CD14-positive monocyte (primary cell): ENCODE measurements around the gene DUSP12. TPM values are rescaled to one million over a fixed set of nuclear protein-coding genes. Genes with fewer than 3 reads are reported as not detected.

Source experiments
- DNase-seq, 3 donors: peaks; one replicate each; pipeline ENCODE4 v3.0.0-alpha.2; 2011 to 2022
- H2AFZ ChIP-seq: 2 replicates; pipeline ENCODE4 v1.6.0; 2012; ENCODE audit warnings: mild to moderate bottlenecking, low read depth, low read length, inconsistent platforms; ENCODE audit not compliant: insufficient read depth, poor library complexity, severe bottlenecking
- H3K27ac ChIP-seq, 2 donors: 1 replicate in 1 of 2; 2 replicates in 1 of 2; pipeline ENCODE4 v1.5.1; 2012 to 2013; ENCODE audit warnings: low read length in 2 of 2, control low read depth in 1 of 2, inconsistent platforms in 1 of 2, low read depth in 1 of 2, mild to moderate bottlenecking in 1 of 2
- H3K27me3 ChIP-seq, 2 donors: one replicate each; pipeline versions ENCODE4 v1.6.0 to v1.6.1; 2011 to 2013; ENCODE audit warnings: low read length in 2 of 2; ENCODE audit not compliant: control insufficient read depth in 2 of 2, insufficient read depth in 2 of 2
- H3K36me3 ChIP-seq, 2 donors: replicated peaks in 1 of 2; 1 replicate in 1 of 2; 2 replicates in 1 of 2; pipeline versions ENCODE4 v1.5.1 to v1.6.1; 2012 to 2013; ENCODE audit warnings: low read length in 2 of 2, control low read depth in 1 of 2, inconsistent platforms in 1 of 2, mild to moderate bottlenecking in 1 of 2; ENCODE audit not compliant: insufficient read depth in 2 of 2, control insufficient read depth in 1 of 2
- H3K4me1 ChIP-seq, 2 donors: 1 replicate in 1 of 2; 2 replicates in 1 of 2; pipeline versions ENCODE4 v1.5.1 to v1.6.1; 2012 to 2013; ENCODE audit warnings: low read length in 2 of 2, control low read depth in 1 of 2, inconsistent platforms in 1 of 2, mild to moderate bottlenecking in 1 of 2, moderate library complexity in 1 of 2; ENCODE audit not compliant: insufficient read depth in 2 of 2, control insufficient read depth in 1 of 2
- H3K4me2 ChIP-seq: replicated peaks from 2 replicates; pipeline ENCODE3; 2012; ENCODE audit warnings: low read length, moderate library complexity, mild to moderate bottlenecking; ENCODE audit not compliant: poor library complexity, severe bottlenecking; ENCODE audit errors: extremely low read depth
- H3K4me3 ChIP-seq, 3 experiments: fragments of 200-600 bp in 1 of 3; sonication (generic) in 1 of 3; replicated peaks in 1 of 3; 1 replicate in 2 of 3; 2 replicates in 1 of 3; pipeline ENCODE4 v1.5.1; 2011 to 2013; ENCODE audit warnings: low read length in 3 of 3, mild to moderate bottlenecking in 3 of 3, control low read depth in 2 of 3, low read depth in 2 of 3, inconsistent platforms in 1 of 3, moderate library complexity in 1 of 3
- H3K79me2 ChIP-seq: 2 replicates; pipeline ENCODE4 v1.6.0; 2012; ENCODE audit warnings: mild to moderate bottlenecking, control low read depth, inconsistent platforms, low read length, moderate library complexity; ENCODE audit not compliant: insufficient read depth
- H3K9ac ChIP-seq: 2 replicates; pipeline ENCODE4 v1.6.0; 2017; ENCODE audit warnings: low read length, mild to moderate bottlenecking; ENCODE audit not compliant: insufficient read depth, poor library complexity, severe bottlenecking
- H3K9me3 ChIP-seq, 2 donors: replicated peaks in 1 of 2; 1 replicate in 1 of 2; 2 replicates in 1 of 2; pipeline versions ENCODE4 v1.5.1 to v1.6.1; 2012 to 2013; ENCODE audit warnings: low read length in 2 of 2, control low read depth in 1 of 2; ENCODE audit not compliant: control insufficient read depth in 1 of 2, insufficient read depth in 1 of 2
- H4K20me1 ChIP-seq: 2 replicates; pipeline ENCODE4 v1.6.0; 2012; ENCODE audit warnings: mild to moderate bottlenecking, low read length, control low read depth, moderate library complexity; ENCODE audit not compliant: insufficient read depth
- H3K27ac Mint-ChIP-seq, 7 donors: one replicate each; pipeline ENCODE4 v1.8.0; 2020; ENCODE audit warnings: mild to moderate bottlenecking in 7 of 7, mixed read lengths in 7 of 7, moderate library complexity in 6 of 7, inconsistent platforms in 2 of 7
- H3K27me3 Mint-ChIP-seq, 3 donors: one replicate each; pipeline ENCODE4 v1.8.0; 2021 to 2022; ENCODE audit warnings: low read depth in 3 of 3, mild to moderate bottlenecking in 3 of 3, mixed read lengths in 3 of 3, moderate library complexity in 3 of 3, inconsistent platforms in 1 of 3
- H3K36me3 Mint-ChIP-seq, 2 donors: one replicate each; pipeline ENCODE4 v1.8.0; 2020; ENCODE audit warnings: mixed read lengths in 2 of 2, inconsistent platforms in 1 of 2, mild to moderate bottlenecking in 1 of 2
- H3K4me1 Mint-ChIP-seq: one replicate; pipeline ENCODE4 v1.8.0; 2020; ENCODE audit warnings: mild to moderate bottlenecking, mixed read lengths
- H3K4me3 Mint-ChIP-seq, 2 donors: one replicate each; pipeline ENCODE4 v1.8.0; 2020; ENCODE audit warnings: mild to moderate bottlenecking in 2 of 2, mixed read lengths in 2 of 2, moderate library complexity in 1 of 2
- H3K9me3 Mint-ChIP-seq, 7 donors: one replicate each; pipeline ENCODE4 v1.8.0; 2020 to 2022; ENCODE audit warnings: mixed read lengths in 7 of 7, mild to moderate bottlenecking in 6 of 7, moderate library complexity in 6 of 7, inconsistent platforms in 2 of 7
- WGBS: methylation state at CpG from one replicate; pipeline ENCODE4 v1.1.5; 2013; ENCODE audit warnings: missing lambda C conversion rate; ENCODE audit not compliant: insufficient coverage; 5-methylcytosine and 5-hydroxymethylcytosine counted together
- intact Hi-C, 2 donors: fragments of 100-400 bp; cut with micrococcal nuclease; formaldehyde crosslinking; loops; one replicate each; pipeline versions ENCODE4 v1.15.0 to v1.15.1; 2023
- polyA plus RNA-seq, 3 donors: library from polyadenylated mRNA; depleted of rRNA in 1 of 3; unstranded in 2 of 3; stranded (reverse) in 1 of 3; fragments of 300-500 nt in 2 of 3; fragments of >200 nt in 1 of 3; fragmentation: Illumina TruSeq in 2 of 3; gene quantifications; 1 replicate in 2 of 3; 2 replicates in 1 of 3; pipeline ENCODE4 v1.2.3, GENCODE V29; 2012 to 2021
- TF ChIP-seq, protein P1 (sequence below): fragments of 200-600 bp; IDR thresholded peaks from one replicate; pipeline ENCODE4 v1.8.0; 2022; ENCODE audit warnings: antibody characterized with exemption, mild to moderate bottlenecking

DUSP12 gene
- polyA plus RNA-seq, 3 donors, result 19.0 to 32.0 (median 30.5) TPM

DNA sequence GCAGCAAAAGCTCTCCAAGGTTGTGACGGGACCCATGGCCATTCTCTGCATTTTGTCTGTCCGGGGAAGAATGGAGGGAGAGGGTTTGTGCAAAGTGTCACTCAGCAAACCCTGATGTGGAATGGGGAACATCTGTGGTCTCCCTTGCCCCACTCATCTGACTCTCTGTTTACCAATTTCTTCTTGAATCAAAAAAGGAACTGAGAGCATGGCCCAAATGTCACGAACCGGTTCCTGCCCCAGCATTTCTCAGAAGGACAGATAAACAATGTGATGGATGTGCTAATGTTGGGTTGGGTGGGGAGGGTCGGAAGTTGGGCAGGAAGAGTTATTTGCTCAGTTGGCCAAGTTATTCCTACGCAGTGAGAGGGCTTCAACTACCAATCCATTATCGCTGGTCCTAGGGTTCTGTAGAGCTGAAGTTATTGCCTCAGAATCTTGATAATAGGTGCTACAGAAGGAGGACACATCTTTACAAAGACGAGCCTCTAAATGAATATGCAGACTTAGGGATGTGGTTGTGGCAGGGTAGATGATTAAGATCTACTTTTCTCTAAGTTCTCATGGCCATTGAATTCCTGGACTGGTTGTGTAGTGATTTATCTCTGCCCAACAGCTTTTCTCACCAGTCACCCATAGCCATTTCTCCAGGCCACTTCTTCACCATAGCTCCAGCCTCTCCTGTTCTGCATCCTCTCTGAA lies 9.6 kb upstream of the DUSP12 start:
- peaks cover 42% of the 10 kb centered on the region for H3K4me1 Mint-ChIP-seq
- H3K36me3 ChIP-seq, result no peaks in the 10 kb centered on the region
- WGBS, result no CpG with 5 or more reads among the region's 8 CpGs
- DNase-seq, result peak; percentile 71 to 88 (median 84)
- peaks cover 30 to 33% of the 10 kb centered on the region in 2 donors for H3K27me3 ChIP-seq
- peaks cover 0 to 2% (median 0%) of the 10 kb centered on the region in 7 donors for H3K9me3 Mint-ChIP-seq
- peak overlapping the region; percentile 41 for H3K4me2 ChIP-seq
- H3K4me1 ChIP-seq, result peaks cover 32 to 38% of the 10 kb centered on the region in 2 donors
- no peak overlapping the region for H3K9ac ChIP-seq
- H3K36me3 Mint-ChIP-seq, result peaks cover 0 to 2% of the 10 kb centered on the region in 2 donors
- H3K27ac ChIP-seq, result peak overlapping the region; percentile 48 to 85
- H3K79me2 ChIP-seq, result no peaks in the 10 kb centered on the region
- no peak overlapping the region for H2AFZ ChIP-seq
- TF ChIP-seq, protein P1, sequence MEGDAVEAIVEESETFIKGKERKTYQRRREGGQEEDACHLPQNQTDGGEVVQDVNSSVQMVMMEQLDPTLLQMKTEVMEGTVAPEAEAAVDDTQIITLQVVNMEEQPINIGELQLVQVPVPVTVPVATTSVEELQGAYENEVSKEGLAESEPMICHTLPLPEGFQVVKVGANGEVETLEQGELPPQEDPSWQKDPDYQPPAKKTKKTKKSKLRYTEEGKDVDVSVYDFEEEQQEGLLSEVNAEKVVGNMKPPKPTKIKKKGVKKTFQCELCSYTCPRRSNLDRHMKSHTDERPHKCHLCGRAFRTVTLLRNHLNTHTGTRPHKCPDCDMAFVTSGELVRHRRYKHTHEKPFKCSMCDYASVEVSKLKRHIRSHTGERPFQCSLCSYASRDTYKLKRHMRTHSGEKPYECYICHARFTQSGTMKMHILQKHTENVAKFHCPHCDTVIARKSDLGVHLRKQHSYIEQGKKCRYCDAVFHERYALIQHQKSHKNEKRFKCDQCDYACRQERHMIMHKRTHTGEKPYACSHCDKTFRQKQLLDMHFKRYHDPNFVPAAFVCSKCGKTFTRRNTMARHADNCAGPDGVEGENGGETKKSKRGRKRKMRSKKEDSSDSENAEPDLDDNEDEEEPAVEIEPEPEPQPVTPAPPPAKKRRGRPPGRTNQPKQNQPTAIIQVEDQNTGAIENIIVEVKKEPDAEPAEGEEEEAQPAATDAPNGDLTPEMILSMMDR, result no peak
- peak overlapping the region in 1 of 3 experiments; percentile 52 for H3K4me3 ChIP-seq
- peak overlapping the region; percentile 71 to 93 (median 90) for H3K27ac Mint-ChIP-seq
- H3K4me3 Mint-ChIP-seq, result peak overlapping the region in 1 of 2 donors; percentile 71
- H3K27me3 Mint-ChIP-seq, result peaks cover 13 to 42% (median 41%) of the 10 kb centered on the region in 3 donors
- intact Hi-C loops, result loop anchor here (2.0 to 5.0 kb wide), 2 partner anchors 253 to 255 kb away; no protein-coding TSS in a partner anchor
- no peaks in the 10 kb centered on the region for H3K9me3 ChIP-seq
- no peaks in the 10 kb centered on the region for H4K20me1 ChIP-seq

DNA sequence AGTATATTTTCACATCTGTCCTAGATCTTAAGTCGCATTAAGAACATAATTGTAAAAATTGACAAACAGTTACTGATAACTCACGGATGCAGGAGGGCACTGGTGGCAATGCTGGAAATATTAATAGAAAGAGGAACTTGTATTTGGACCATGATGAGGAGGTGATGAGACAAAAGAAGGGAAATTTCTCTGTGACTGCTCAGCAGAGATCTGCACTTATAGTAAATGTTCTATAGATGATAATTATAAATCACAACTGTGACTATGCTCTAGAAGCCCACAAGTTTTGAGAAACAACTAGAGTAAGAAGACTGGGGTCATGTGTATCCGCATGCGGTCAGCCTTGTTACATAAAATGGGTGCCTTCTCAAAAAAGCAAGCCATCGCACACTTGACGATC lies 8.7 kb upstream of the DUSP12 start:
- H3K4me3 ChIP-seq, result peak overlapping the region in 1 of 3 experiments; percentile 52
- no peak overlapping the region for H3K9ac ChIP-seq
- no peaks in the 10 kb centered on the region for H4K20me1 ChIP-seq
- peaks cover 21 to 26% of the 10 kb centered on the region in 2 donors for H3K27me3 ChIP-seq
- peak overlapping the region in 1 of 2 donors; percentile 85 for H3K27ac ChIP-seq
- H3K79me2 ChIP-seq, result no peaks in the 10 kb centered on the region
- DNase-seq, result peak in 2 of 3 donors; percentile 64
- Mint-ChIP-seq H3K9me3 (peaks cover 0 to 2% (median 0%) of the 10 kb centered on the region in 7 donors), H3K4me3 (peak overlapping the region in 1 of 2 donors; percentile 71), H3K36me3 (peaks cover 0 to 2% of the 10 kb centered on the region in 2 donors), H3K4me1 (peaks cover 42% of the 10 kb centered on the region), H3K27ac (peak overlapping the region in 5 of 7 donors; percentile 16 to 91 (median 71)), H3K27me3 (peaks cover 15 to 40% (median 34%) of the 10 kb centered on the region in 3 donors)
- 20% methylated on average over 1 of the region's 6 CpGs for WGBS
- H3K36me3 ChIP-seq, result no peaks in the 10 kb centered on the region
- TF ChIP-seq, protein P1, result no peak
- H2AFZ ChIP-seq, result no peak overlapping the region
- peaks cover 32 to 38% of the 10 kb centered on the region in 2 donors for H3K4me1 ChIP-seq
- intact Hi-C loops, result loop anchor here (2.0 to 5.0 kb wide), 2 partner anchors 254 to 256 kb away; no protein-coding TSS in a partner anchor
- H3K9me3 ChIP-seq, result no peaks in the 10 kb centered on the region
- H3K4me2 ChIP-seq, result peak overlapping the region; percentile 41
